ENCODE measurements around the gene COPG2.
"Not testable (repeated sequence)": the region's sequence is repeated elsewhere in the genome, so short reads cannot be mapped to it uniquely, and the experiment has no call there.

The COPG2 gene, protein sequence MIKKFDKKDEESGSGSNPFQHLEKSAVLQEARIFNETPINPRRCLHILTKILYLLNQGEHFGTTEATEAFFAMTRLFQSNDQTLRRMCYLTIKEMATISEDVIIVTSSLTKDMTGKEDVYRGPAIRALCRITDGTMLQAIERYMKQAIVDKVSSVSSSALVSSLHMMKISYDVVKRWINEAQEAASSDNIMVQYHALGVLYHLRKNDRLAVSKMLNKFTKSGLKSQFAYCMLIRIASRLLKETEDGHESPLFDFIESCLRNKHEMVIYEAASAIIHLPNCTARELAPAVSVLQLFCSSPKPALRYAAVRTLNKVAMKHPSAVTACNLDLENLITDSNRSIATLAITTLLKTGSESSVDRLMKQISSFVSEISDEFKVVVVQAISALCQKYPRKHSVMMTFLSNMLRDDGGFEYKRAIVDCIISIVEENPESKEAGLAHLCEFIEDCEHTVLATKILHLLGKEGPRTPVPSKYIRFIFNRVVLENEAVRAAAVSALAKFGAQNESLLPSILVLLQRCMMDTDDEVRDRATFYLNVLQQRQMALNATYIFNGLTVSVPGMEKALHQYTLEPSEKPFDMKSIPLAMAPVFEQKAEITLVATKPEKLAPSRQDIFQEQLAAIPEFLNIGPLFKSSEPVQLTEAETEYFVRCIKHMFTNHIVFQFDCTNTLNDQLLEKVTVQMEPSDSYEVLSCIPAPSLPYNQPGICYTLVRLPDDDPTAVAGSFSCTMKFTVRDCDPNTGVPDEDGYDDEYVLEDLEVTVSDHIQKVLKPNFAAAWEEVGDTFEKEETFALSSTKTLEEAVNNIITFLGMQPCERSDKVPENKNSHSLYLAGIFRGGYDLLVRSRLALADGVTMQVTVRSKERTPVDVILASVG

DNA sequence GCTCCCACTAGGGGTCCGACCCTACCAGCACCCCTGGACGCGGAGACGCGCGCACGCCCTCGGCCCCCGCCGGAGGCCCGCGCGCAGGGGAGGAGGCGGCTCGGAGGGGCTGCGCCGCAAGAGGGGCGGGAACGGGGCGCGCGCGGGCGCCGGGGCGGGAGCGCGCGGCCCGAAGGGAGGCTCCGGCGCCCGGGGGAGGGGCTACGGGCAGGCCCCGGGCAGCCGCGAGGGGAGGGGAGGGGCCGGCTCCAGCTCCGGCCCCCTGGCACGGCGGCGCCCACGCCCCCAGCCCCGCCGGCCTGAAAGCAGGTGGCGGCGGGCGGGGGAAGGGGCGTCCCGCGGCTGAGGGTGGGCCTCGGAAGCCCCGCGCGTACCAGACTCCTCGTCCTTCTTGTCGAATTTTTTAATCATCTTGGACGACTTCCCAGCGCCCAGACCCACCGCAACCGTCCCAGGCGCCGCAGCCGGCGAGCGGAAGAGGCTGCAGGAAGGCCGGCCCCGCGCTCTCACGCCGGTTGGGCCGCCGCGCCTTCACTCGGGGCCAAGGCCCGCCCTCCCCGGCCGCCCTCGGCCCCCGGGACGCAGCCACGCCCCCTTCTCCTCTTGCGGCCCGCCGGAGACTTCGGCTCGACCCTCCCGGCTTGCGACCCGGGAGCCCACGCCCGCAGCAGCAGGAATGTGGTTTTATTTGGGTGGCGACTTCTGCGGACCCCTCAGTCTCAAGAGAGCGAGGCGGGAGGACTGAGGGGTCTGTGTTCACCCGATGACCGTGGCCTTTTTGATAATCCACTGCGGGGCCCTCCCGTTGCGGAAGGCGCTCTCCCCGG is at the start of gene COPG2:
TSS of gene COPG2 (minus strand) at position 491 of the 827 bp plus-strand sequence. CDS start at position 411, 80 bp downstream.
- DNase-seq (ENCODE audit: insufficient read length, low spot score), result peak; percentile 97
- FAIRE-seq, result peak; percentile 88

DNA sequence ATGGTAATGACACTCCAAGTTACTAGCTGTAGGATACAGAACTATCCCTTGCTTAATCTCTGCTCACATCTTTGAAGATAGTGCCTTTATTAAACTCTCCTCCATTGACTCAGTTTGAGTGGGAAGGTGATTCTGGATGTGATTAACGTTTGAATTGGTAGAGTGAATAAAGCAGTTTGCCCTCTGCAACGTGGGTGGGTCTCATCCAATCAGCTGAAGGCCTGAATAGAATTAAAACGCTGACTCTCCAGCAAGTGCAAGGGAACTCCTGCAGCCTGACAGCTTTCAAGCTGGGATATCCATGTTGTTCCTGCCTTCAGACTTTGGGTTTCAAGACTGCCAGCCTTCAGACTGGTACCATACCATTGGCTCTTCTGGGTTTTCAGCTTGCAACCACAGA is 43.9 kb upstream of the COPG2 start:
- DNase-seq (ENCODE audit: insufficient read length, low spot score) (no peak), FAIRE-seq (no peak)

DNA sequence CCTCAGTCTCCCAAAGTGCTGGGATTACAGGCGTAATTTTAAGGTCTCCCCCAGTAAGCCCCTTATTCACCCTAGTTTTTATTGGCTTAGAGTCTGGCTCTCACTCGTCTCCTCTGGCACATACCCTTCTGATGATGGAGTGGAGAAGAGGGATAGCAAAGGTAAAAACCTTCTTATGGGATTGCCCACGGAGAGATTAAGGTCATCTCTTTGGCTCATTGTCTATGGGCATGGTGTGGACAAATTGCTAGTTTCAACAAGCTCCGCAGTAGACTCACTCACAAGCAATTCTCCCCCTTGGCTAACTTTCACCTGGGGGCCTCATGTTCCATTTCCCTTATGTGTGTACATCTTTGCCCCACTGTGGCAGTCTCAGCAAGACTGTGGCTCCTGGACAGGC is 40.2 kb upstream of the COPG2 start:
- no peak for FAIRE-seq

DNA sequence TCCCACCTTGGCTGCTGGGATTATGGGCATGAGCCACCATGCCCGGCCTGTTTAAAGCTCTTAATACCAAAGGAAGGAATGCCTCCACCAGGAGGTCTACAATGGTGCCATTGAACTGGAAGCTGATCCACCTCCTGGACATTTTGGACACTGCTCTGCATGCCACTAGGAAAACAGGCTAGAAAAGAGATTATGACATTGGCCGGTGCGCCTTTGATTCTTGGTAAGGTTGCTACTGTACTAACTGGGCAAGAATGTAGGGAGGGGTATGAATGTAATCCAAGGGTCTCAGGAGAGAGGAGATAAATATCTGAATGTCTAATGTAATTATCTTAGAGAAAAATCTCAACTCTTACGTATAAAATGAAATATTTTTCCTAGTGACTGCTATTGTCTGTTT is 39.5 kb upstream of the COPG2 start:
- FAIRE-seq, result no peak

More for the DNA sequence above, 40.2 kb upstream of the COPG2 start:
- DNase-seq (ENCODE audit: insufficient read length, low spot score), result no peak

DNA sequence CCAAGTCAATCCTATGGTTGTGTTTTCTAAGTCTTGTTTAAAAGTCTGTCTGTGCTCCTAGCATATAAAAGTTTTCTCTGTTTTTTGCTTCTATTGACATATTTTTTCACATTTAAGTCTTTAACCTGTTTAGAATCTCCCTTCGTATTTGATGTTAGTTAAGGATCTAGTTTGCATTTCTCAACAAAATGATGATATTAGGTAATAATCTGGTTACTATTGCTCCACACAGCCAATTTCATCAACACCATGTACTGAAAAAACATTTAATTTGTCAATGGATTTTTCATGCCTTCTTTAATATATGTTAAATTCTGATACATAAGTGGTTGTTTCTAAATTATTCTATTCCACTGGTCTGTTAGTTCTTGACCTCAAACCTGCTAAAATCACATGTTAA is 35.3 kb upstream of the COPG2 start:
- no peak for DNase-seq (ENCODE audit: insufficient read length, low spot score)
- no peak for FAIRE-seq

More for the DNA sequence above, 39.5 kb upstream of the COPG2 start:
- no peak for DNase-seq (ENCODE audit: insufficient read length, low spot score)

DNA sequence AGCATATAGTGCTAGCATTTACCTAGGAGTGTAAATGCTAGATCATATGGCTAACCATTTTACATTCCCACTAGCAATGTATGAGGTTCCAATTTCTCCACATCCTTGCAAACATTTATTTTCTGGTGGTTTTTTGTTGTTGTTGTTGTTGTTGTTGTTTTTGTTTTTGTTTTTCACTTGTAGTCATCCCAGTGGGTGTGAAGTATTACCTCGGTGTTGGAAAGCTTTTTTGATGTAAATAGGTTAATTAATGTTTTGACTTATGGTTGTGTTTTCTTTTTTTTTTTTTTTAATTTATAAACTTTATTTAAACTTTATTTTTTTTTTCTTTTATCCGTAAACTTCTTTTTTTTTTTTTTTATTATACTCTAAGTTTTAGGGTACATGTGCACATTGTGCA is 33.1 kb upstream of the COPG2 start:
- FAIRE-seq (no peak), DNase-seq (ENCODE audit: insufficient read length, low spot score) (no peak)

DNA sequence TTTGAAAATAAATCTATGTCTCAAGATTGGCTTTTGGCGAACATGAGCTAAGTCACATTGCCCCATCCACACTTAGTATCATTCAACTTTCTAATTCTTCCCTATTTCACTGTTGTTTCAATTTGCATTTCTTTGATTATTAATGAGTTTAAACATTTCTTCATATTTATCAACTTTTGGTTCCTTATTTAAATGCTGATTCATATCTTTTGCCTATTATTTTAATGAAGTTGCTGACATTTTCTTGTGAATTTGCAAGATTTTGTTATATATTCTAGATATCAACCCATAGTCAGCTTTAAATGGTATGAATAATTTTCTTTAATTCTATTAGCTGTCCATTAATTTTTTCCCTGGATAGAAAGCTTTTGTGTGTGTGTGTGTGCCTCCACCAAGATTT is 32.2 kb upstream of the COPG2 start:
- FAIRE-seq, result no peak
- no peak for DNase-seq (ENCODE audit: insufficient read length, low spot score)

DNA sequence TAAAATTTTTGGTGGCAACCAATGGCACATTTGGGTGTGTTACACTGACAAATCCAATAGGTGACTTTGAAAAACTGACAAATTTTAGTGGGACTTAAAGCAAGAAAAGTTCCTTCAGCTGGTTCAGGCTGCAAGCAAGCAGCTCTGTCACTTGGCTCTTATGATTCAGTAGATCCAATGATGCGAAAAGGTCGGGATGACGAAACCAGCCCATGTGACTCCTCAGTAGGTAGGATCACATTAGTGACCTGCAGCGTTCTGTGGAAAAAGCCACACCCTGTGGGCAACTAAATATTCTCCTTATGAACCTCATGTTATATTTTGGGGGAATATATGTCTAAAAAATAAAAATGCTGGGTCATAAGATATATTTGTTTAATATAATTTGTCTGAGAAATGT is 31.1 kb upstream of the COPG2 start:
- DNase-seq (ENCODE audit: insufficient read length, low spot score) (no peak), FAIRE-seq (no peak)

DNA sequence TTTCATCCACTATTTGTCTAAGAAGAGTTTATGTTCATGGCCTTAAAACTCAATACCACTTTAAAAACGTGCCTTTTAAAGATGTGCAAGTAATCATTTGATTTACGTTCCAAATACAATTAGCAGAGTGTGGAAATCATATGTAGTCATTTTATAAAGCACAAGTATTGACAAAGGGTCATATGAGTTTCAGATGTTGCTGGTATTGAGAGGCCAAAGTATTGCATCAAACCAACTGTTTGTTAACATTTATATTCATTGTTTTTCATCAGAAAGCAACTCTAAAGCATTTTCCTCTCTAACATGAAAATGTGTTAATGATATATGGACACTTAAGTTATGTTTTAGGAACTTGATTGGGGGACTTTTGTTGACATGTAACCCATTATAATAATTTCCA is 29.3 kb upstream of the COPG2 start:
- FAIRE-seq (no peak), DNase-seq (ENCODE audit: insufficient read length, low spot score) (no peak)

DNA sequence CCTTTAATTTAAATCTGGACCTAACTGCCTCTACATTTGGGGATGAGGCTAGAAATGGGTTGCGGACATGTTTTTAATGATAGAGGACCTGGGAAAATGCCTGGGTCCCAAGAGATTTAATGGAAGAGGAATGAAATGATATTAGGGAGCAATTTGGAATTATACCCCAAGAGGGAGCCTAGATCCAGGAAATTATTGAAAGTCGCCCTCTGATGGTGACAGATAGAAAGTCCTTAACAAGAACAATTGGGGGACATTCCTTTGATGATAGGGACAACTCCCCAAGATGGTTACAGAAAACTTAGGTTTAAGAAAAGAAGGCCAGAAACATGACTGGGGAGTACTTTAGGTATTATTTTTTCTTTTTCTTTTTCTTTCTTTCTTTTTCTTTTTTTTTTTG is 27.3 kb upstream of the COPG2 start:
- FAIRE-seq (peak; percentile 86), DNase-seq (ENCODE audit: insufficient read length, low spot score) (no peak)

DNA sequence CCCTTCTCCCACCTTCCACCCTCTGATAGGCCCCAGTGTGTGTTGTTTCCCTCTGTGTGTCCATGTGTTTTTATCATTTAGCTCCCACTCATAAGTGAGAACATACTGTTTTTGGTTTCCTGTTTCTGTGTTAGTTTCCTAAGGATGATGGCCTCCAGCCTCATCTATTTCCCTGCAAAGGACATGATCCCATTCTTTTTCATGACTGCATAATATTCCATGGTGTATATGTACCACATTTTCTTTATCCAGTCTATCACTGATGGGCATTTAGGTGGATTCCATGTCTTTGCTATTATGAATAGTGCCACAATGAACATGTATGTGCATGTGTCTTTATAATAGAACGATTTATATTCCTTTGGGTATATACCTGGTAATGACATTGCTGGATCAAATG is 23.8 kb upstream of the COPG2 start:
- not testable (repeated sequence) for FAIRE-seq; DNase-seq (ENCODE audit: insufficient read length, low spot score)

DNA sequence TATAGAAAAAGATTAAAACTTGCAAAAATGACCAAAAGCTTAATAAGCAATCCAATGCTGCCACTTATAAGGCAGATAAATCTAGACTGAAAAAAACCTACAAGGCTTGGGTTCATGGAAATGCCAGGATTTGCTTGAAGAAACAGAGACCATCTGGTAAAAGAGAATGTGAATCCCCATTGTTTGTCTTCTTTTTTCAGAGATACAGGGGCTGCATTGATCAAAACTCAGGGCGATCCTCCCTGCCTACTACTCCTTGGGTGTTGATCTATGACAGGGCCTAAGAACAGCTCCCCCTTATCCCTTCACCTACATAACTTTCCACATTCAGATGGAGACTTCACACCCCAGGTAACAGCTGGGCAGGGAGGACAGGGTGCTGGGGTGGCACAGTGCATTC is 21.1 kb upstream of the COPG2 start:
- FAIRE-seq (no peak), DNase-seq (ENCODE audit: insufficient read length, low spot score) (no peak)

DNA sequence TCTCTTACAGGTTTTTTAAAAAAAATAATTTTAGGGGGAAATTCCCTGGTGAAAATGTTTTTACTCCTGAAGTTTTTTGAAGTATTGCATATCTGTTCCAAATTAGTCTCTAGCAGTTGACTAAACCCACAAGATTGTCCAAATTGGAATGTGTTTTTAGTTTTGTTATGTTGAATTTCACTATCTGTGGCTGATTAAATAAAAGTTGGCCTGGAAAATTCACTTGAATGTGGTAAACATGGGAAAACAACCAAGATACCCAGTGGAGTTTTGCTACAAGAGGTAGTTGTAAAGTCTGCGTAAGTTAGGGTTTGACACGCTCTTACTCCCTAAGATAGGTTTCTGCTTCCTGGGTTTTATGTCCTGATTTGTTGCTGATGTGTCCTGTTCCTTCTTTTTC is 14.5 kb upstream of the COPG2 start:
- DNase-seq (ENCODE audit: insufficient read length, low spot score) (no peak), FAIRE-seq (no peak)

DNA sequence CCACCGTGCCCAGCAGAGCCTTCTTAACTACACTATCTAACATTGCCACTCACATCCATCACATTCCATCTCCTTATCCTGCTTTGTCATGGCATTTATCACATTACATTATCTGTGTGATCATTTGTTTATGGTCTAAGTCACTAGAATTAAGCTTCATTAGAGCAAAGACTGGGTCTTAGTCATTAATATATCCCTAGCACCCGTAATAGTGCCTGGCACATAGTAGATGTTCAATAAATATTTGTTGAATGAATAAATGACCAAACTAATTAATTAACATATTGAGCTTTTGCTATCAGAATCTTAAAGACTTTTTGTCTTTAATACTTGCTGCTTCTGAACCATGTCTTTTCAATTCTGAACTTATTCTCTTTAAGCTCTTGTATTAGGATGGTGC is 5.9 kb upstream of the COPG2 start:
- no peak for FAIRE-seq
- DNase-seq (ENCODE audit: insufficient read length, low spot score), result no peak

DNA sequence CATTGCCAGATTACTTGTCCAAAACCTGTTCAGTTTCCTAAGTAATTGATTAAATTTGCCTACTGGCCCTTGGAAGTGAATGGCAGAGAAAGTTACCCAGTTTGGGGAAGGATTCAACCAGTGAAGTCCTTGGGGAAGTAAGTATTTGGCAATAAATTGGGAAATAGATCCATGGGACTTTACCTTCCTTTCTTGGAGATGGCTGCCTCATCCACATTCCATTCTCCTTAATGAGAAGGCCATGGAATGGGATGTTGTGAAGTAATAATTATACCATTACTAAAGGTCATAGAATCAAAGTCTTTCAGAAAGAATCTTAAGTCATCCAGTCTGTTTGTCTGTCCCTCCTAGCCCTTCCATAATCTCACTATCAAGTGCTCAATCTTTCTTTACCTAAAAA is 4.5 kb upstream of the COPG2 start:
- no peak for FAIRE-seq

DNA sequence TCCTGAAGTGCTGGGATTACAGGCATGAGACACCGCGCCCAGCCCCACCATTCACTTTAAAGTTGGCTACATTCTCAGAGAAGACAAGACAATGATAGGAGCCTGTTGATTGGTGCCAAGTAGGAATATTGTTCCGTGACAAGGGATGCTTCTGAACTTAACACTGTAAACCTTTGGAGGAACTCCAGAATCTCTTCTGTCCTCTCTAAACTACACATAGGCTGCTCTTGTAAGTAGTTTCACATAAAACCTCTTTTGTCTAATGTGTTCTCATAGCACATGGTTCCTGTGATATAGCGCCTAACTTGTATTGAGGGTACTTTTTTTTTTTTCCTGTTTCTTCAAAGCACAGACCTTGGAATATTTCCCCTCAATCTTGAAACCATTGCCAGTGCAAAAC is 3.6 kb upstream of the COPG2 start:
- FAIRE-seq, result no peak
- no peak for DNase-seq (ENCODE audit: insufficient read length, low spot score)

More for the DNA sequence above, 4.5 kb upstream of the COPG2 start:
- DNase-seq (ENCODE audit: insufficient read length, low spot score), result no peak

DNA sequence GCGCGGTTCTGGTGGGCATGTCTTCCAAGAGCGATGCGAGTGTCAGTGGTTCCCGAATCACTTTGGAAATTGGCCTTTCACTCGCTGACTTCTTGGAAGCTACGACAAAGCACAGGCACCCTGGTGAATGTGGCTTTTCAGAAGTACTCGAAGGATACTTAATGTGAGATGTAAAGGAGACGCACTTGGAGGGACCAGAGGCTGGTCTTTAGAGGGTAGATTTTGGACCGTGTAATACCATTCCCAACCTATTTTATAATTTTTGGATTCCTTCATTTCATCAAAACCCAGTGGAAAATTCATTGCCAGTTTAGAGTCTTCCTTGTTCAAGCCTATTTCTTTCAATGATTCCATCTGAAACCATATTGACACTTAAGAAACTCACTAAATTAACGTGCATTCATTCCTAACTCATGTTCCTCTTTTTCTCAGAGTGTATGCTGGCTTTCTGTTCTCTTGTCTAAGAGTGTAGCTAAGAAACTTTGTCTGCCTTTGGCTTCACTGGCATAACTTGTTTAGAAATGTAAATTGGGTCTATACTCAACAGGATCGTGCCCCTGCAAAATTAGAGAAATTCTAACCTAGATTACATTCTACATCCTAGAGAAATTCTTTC is 645 bp upstream of the COPG2 start:
- peak; percentile 44 for FAIRE-seq
- DNase-seq (ENCODE audit: insufficient read length, low spot score), result no peak

DNA sequence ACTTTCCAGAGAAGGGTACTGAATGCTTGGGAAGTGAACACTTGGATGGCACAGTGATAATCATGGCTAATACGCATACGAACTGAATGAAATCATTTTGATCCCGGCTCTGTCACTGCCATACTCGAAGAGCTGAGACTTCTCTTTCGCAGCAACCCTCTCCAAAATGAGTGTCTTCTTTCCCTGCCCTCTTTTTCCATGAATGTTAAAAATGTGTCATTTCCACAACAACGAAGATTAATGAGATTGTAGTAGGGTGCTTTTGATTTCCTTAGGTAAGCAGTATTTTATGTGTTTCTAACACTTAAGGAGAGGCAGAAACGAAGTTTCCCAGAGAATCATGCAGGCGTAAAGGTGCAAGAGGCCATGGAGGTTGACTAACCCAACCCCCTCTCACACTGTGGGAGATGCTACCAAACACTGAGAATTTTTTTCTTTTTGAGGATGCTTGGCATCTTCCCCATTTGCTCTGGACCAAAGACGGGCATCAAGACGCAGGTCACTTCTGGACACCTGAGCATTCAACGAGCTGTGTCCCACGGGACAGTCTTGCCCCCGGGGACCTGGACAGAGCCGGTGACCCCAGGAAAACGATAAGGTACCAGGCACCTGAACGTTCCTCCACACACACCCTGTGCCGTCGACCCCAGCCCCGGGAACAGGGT is 823 bp downstream of the COPG2 start:
- FAIRE-seq (peak; percentile 53), DNase-seq (ENCODE audit: insufficient read length, low spot score) (peak; percentile 15)

DNA sequence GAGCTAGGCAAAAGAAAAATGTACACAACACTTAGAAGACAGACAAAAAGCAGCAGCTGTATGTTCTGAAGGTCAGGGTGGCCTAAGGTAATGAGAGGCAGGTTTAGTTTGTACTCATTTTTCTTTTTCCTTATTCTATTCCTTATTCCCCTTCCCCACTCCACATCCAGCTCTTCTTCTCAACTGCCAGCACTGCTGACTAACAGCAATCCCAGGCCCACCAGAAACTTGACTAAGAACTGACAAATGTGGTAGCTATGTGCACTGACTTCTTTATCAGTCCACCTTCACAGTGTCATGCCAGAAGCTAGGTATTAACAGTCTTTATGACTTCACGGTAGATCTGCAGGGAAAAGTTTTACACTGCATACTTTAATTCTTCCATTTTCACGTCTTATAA is 6.1 kb downstream of the COPG2 start:
- FAIRE-seq, result no peak

DNA sequence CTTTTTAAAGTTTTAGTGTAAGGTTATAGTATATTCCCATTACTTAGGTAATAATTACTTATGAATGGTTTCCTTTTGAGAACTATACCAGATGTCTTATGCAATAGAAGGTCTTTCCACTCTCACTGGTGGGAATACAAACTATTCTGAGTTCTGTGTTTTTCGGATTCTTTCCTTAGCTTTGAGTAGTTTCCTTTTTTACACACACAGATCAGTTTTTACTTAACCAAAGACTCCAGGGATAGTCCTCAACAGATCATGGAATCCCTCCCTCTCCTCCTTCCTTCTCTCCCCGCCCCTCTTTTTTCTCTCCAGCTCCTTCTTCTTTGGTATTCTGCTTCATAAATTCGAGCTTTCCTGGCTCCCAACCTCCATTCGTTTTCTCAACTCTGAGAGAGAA is 13.3 kb downstream of the COPG2 start:
- FAIRE-seq (no peak), DNase-seq (ENCODE audit: insufficient read length, low spot score) (no peak)

More for the DNA sequence above, 6.1 kb downstream of the COPG2 start:
- DNase-seq (ENCODE audit: insufficient read length, low spot score), result no peak
